Epithelial cell of proximal tubule (primary cell): Measurements from ENCODE around the gene USP34. TPM values are rescaled to one million over a fixed set of nuclear protein-coding genes. Genes with fewer than 3 reads are reported as not detected.
"Not testable (repeated sequence)": the region's sequence is repeated elsewhere in the genome, so short reads cannot be mapped to it uniquely, and the experiment has no call there.

ENCODE experiments used
- DNase-seq: peaks from one replicate; pipeline ENCODE4 v3.0.0-alpha.2; 2011; ENCODE audit warnings: low read depth
- H3K4me3 ChIP-seq: 2 replicates; pipeline ENCODE4 v1.5.1; 2011; ENCODE audit warnings: low read depth, mild to moderate bottlenecking, low read length
- total RNA-seq: library from RNA; depleted of rRNA; stranded (reverse); fragments of >200 nt; gene quantifications from 2 replicates; pipeline ENCODE4 v1.2.3, GENCODE V29; 2015
- TF ChIP-seq, protein P1 (sequence below): conservative IDR thresholded peaks from 2 replicates; pipeline ENCODE4 v1.5.1; 2012; ENCODE audit warnings: low read depth, mild to moderate bottlenecking, low read length

USP34 gene
- total RNA-seq, 1 donor from 2014 or later: 54.1 TPM

DNA sequence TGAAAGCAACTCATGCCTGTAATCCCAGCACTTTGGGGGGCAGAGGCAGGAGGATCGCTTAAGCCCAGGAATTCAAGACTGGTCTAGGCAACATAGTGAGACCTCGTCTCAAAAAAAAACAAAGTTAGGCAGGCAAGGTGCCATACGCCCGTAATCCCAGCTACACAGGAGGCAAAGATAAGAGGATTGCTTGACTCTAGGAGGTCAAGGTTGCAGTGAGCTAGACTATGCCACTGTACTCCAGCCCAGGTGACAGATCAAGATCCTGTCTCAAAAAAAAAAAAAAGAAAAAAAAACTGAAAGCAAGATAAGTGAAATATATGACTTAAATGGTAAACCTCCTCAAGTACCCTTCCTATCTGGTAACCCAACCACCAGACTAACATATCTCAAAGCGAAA lies 59.8 kb downstream of the USP34 start:
- no peak overlapping the region for H3K4me3 ChIP-seq
- DNase-seq: no peak
- TF ChIP-seq, protein P1, sequence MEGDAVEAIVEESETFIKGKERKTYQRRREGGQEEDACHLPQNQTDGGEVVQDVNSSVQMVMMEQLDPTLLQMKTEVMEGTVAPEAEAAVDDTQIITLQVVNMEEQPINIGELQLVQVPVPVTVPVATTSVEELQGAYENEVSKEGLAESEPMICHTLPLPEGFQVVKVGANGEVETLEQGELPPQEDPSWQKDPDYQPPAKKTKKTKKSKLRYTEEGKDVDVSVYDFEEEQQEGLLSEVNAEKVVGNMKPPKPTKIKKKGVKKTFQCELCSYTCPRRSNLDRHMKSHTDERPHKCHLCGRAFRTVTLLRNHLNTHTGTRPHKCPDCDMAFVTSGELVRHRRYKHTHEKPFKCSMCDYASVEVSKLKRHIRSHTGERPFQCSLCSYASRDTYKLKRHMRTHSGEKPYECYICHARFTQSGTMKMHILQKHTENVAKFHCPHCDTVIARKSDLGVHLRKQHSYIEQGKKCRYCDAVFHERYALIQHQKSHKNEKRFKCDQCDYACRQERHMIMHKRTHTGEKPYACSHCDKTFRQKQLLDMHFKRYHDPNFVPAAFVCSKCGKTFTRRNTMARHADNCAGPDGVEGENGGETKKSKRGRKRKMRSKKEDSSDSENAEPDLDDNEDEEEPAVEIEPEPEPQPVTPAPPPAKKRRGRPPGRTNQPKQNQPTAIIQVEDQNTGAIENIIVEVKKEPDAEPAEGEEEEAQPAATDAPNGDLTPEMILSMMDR: no peak

DNA sequence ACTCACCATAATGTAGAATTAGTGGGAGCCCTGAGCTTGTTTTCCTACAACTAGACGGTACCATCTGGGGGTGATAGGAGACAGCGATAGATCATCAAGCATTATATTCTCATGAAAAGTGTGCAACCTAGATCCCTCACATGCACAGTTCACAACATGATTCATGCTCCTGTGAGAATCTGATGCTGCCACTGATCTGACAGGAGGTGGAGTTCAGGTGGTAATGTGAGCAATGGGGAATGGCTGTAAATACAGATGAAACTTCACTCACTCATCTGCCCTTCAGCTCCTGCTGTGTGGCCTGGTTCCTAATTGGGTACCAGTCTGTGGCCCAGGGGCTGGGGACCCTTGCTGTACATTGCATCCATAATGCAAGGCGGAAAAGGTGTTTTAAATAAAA lies 60.7 kb downstream of the USP34 start:
- TF ChIP-seq, protein P1: no peak
- no peak for DNase-seq
- no peak overlapping the region for H3K4me3 ChIP-seq

DNA sequence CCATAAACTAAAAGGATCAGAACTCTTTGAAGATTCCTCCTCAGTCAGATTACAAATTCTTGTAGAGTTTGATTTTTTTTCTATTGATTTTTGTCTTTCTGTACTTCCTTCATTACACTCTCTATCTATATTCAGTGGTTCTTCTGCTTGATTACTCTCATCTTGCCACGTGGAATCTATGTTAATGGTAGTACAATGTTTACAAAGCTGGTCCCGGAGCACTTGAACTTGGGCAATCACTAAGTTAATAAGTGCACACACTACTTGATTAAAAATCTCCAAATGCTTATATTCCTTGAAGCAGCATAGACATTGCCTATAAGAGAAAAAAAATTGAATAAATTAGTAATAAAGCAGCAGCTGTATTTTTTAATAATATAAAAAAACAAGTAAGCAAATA lies 65.1 kb downstream of the USP34 start:
- H3K4me3 ChIP-seq: no peak overlapping the region
- peak; percentile 10 for DNase-seq
- TF ChIP-seq, protein P1: no peak

DNA sequence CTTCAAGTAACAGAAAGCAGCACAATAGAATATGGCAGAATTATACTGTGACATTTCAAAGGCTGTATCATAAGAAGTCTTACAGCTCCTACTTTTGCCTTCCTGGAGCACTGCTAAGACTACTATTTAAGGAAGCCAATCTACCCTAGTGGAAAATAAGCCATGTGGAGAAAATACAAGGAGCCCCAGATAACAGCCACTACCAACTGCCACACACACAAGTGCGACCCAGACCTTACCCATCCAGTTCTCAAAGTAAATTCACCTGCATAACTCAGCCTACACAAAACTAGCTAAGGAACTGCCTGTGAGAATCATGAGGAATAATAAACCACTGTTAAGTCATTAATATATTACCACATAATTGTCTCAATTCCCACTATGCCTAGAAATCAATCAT lies 66.4 kb downstream of the USP34 start:
- no peak for DNase-seq
- TF ChIP-seq, protein P1: no peak
- no peak overlapping the region for H3K4me3 ChIP-seq

DNA sequence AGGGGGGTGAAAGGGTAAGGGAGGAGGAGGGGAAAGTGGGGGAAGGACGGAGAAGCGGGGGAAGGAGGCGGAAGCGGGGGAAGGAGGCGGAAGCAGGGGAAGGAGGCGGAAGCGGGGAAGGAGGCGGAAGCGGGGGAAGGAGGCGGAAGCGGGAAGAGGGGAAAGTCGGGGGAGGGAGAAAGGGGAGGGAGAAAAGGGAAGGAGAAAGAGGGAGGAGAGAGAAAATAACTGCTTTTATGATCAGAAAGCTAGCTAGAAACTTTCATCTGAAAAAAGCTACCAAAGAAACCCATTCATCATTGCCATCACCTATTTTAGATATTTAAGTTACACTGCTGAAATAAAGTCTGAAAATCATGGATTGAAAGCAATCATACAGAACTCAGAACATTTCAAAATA lies 72.5 kb downstream of the USP34 start:
- no peak for DNase-seq
- TF ChIP-seq, protein P1: no peak
- no peak overlapping the region for H3K4me3 ChIP-seq

DNA sequence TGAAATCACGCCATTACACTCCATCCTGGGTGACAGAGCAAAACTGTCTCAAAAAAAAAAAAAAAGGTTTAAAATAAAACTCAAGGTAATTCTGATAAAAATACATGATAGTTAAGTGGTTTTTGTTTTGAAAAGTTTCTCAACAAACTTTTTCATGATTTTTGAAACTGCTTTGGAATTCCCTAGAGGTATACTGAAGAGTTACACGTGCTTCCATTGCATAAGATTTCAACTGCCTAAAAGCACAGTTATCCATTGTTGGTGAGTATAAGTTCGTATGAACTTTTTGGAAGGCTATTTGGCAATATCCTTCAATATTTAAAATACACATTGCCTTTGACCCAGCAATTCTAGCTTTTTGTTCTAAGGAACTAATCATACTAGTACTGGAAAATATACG lies 74.9 kb downstream of the USP34 start:
- TF ChIP-seq, protein P1: no peak
- no peak overlapping the region for H3K4me3 ChIP-seq
- DNase-seq: no peak

DNA sequence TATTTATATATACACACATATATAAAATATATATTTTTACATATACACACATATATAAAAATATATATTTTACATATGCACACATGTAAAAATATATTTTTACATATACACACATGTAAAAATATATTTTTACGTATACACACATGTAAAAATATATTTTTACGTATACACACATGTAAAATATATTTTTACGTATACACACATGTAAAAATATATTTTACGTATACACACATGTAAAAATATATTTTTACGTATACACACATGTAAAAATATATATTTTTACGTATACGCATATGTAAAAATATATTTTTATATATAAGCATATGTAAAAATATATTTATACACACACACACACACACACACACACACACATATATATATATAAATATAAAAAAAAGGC lies 83.3 kb downstream of the USP34 start:
- H3K4me3 ChIP-seq: not testable (repeated sequence)

DNA sequence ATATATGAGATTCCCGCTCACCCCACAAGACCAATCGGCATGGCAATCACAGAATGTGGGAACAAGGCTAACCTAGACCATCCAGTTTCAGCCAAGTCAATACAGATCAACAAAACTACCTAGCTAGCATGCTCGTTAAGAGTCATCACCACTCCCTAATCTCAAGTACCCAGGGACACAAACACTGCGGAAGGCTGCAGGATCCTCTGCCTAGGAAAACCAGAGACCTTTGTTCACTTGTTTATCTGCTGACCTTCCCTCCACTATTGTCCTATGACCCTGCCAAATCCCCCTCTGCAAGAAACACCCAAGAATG lies 90.0 kb downstream of the USP34 start:
- not testable (repeated sequence) for H3K4me3 ChIP-seq, DNase-seq

More for the DNA sequence above, 83.3 kb downstream of the USP34 start:
- not testable (repeated sequence) for DNase-seq
